HG03460 (cell line): ENCODE results near the gene CLSTN2.

Experiments used
- ATAC-seq: cut with Tn5 transposase; IDR thresholded peaks from one replicate; pipeline ENCODE4 v1.9.1; 2021; ENCODE audit not compliant: unreplicated experiment

The CLSTN2 gene

GRCh38 chr3:139935016-139935865, at the start of gene CLSTN2:
TSS of gene CLSTN2 (plus strand) at chr3:139935185.
- no peak for ATAC-seq

- no peak for ATAC-seq
Observed at GRCh38 chr3:139887431-139887830, 47.6 kb upstream of the CLSTN2 start.

GRCh38 chr3:139888561-139889140, 46.3 kb upstream of the CLSTN2 start:
- no peak for ATAC-seq

GRCh38 chr3:139893267-139893962, 41.6 kb upstream of the CLSTN2 start:
- no peak for ATAC-seq

DNA sequence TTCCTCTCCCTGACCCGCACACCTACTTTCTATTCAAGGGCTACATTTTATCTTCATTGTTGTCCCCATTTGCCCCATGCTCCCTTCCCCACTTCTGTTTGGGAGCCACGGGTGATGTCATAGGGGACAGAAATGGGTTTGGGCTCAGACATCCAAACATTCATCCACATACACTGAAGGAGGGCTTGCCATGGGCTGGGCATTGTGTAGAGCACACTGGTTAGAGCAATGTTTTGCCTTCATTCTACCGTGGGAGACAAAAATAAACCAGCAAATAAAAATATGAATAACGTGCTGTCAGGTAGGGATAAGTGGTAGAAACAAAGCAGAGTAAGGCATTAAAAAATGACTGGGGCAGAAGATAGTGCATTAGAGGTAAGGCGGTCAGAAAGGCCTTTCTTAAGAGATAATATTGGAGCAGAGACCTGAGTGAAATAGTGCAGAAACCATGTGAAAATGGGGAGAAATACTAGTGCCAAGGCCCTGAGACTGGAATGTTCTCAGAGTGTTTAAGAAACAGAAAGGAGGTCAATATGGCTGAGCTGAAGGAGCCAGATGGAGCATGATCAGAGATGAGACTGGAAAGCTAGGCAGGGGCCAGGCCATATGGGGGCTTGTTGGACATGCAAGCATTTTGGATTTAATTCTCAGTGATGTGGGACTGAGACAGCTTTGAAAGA, 40.9 kb upstream of the CLSTN2 start:
- ATAC-seq: no peak

DNA sequence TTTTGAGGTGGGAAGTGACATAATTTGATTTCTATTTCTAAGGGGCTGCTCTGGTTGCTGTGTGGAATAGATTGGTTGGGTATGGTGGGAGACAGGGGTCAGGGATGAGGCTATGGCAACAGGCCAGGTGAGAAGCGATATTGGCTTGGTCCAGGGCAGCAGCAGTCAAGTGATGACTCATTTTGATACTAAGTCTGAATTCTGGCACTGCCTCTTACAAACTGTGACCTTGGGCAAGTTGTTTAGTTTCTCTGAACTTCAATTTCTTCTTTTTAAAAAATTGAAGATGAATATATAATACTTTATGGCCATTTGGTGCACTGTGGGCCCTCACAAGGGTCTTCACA, 40.4 kb upstream of the CLSTN2 start:
- no peak for ATAC-seq

DNA sequence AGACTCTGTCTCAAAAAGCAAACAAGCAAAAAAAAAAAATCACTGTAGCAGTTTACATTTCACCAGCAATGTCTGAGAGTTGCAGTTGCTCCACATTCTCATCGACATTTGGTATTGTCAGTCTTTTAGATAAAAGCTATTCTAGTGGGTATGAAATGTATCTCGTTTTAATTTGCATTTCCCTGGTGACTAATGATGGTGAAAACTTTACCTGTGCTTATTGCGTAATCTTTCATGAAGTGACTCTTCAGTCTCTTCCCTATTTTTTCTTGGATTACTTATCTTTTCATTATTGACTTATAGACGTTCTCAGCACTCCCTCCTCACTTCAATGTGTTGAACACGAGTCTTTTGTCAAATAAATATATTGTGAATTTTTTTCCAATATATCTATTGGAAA, 37.2 kb upstream of the CLSTN2 start:
- ATAC-seq: no peak

- ATAC-seq: no peak
Observed at GRCh38 chr3:139906418-139906817, 28.6 kb upstream of the CLSTN2 start.

DNA sequence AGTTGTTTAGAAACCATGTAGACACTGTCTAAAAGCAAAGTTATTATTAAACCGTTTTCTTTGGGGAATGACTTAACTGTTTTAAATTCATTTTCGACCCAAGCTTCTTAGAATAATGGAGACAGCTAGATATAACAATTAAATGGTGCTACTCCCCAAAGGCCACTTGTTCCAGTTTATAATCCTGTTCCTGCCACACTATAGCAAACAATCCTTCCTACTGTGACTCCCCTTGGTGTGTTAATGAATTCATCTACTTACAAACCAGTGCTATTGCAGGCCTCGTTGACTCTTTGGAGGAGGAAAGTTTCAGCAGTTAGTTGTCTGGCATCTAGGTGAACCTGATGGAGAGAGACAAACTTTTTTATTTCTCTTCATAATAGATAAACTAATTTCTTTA, 25.2 kb upstream of the CLSTN2 start:
- ATAC-seq: no peak

DNA sequence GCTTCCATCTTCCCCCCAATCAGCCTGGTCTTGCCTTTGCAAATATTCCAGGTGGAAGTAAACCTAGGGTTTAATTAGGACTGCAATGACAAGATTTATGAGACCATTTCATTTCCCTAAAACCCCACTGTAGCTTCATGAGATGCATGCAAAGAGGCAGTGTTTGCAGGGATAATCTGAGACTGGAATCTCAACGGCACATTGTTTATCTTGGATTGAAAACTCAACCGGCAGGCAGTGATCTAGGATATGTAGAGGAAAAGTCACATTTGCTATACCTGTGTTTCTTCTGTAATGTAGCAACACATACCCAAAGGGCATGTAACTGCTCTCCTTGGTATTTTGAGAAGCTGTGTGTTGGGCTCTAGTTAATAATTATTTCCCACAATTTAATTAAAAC, 18.7 kb upstream of the CLSTN2 start:
- ATAC-seq: no peak

GRCh38 chr3:139917226-139917785, 17.7 kb upstream of the CLSTN2 start:
- no peak for ATAC-seq

- ATAC-seq: no peak
Observed at GRCh38 chr3:139928708-139929505, 6.1 kb upstream of the CLSTN2 start.

GRCh38 chr3:139930211-139930610, 4.8 kb upstream of the CLSTN2 start:
- ATAC-seq: no peak

GRCh38 chr3:139933766-139934165, 1.2 kb upstream of the CLSTN2 start:
- no peak for ATAC-seq

DNA sequence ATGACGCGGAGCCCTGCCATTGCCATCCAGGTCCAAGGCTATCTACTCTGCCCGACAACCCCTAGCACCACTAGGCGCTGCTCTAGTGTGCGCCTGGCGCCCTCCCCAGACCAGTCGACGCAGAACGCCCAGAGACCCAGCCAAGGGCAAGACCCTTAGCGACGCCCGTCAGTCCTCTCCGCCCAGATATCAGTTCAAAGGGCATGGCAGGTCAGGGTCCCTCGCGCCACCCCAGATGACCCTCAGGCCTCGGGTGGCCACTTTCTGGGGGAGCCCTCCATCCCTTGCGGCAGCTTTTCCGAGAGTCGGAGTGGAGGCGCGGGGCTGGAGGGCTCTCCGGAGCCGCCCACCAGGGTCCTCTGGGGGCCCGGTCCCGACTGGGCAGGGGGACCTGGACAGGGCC, 371 bp upstream of the CLSTN2 start:
- no peak for ATAC-seq

DNA sequence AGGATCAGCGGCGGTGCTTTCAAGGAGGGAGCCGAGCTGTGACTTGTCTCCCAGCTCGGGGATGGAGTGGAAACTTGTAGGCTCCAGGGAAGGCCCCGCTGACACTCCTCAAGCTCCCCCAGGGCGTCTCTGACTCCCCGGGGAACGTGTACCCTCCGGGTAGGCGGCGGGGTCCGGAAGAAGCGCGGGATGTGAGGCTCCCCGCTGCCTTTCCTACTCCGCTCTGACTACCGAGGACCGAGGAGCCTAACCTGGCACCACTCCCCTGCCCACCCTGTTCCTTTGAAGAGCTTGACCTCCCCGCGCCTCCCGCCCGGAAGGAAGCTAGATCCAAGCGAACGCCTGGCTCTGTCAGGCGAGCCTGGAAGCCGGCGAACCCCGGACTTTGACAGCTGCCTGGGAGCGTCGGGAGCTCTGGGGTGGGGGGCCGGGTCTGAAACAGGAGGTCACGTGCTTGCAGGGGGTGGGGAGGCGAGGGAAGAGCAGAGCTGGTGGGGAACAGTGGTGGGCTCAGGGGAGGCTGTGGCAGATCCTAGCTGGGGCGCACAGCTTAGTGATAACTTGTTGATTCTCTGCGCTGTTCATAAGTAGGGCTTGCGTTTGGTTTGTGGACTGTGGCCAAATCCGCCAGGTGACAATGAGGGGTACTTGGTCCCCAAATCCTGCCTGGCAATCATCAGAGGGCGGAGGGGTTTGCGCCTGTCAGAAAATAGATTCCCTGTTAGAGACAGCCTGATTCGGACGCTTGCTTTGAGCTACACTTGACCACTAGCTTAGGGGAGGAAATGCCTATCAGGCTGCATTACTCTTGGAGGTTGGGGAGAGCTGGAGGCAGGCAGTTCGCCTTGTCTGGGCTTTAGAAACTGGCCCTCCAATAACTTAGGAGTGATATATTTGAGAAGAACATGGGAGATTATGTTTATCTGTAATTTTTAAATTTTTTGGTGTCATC, 1.2 kb downstream of the CLSTN2 start:
- no peak for ATAC-seq

- ATAC-seq: no peak
Observed at GRCh38 chr3:139937674-139938279, 2.8 kb downstream of the CLSTN2 start.

- no peak for ATAC-seq
Observed at GRCh38 chr3:139939681-139940190, 4.8 kb downstream of the CLSTN2 start.

DNA sequence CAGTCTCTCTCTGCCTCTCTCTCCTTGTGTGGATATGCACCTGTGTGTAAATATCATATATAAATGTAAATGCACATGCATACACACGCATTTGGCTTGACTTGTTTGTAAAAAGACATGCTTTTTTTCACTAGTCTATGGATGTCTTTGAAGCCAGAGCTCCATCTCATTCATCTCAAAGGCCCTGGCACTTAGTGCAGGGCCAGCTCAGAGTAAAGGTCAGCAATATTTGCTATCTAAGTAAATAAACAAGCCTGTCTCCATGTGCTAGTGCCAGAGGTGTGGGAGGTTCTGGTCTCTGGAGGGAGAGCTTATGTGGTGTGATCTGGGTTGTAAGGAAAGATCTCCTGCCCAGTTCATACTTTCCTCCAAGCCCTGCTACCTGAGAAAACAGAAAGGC, 5.6 kb downstream of the CLSTN2 start:
- ATAC-seq: no peak
